EL (cell line): Measurements from ENCODE around the gene ANKS1B.

Source experiments
- DNase-seq: peaks from one replicate; pipeline ENCODE4 v3.0.0-alpha.2; 2016

Gene ANKS1B

GRCh38 chr12:98793121-98793520 lies 1191.6 kb downstream of the ANKS1B start:
- DNase-seq = no peak

- no peak for DNase-seq
These were observed 1193.3 kb downstream of the ANKS1B start for GRCh38 chr12:98791406-98791805.

- DNase-seq = no peak
These were observed 1196.3 kb downstream of the ANKS1B start for GRCh38 chr12:98788396-98788795.

GRCh38 chr12:98786653-98787052 lies 1198.1 kb downstream of the ANKS1B start:
- no peak for DNase-seq

- DNase-seq = no peak
These were observed 1201.3 kb downstream of the ANKS1B start for GRCh38 chr12:98783420-98783819.

- no peak for DNase-seq
These were observed 1204.5 kb downstream of the ANKS1B start for GRCh38 chr12:98780261-98780660.

- no peak for DNase-seq
These were observed 1211.9 kb downstream of the ANKS1B start for GRCh38 chr12:98772818-98773217.

- no peak for DNase-seq
These were observed 1212.7 kb downstream of the ANKS1B start for GRCh38 chr12:98771811-98772752.

- no peak for DNase-seq
These were observed 1214.5 kb downstream of the ANKS1B start for GRCh38 chr12:98770230-98770629.

GRCh38 chr12:98769068-98769467 lies 1215.7 kb downstream of the ANKS1B start:
- no peak for DNase-seq

- no peak for DNase-seq
These were observed 1217.5 kb downstream of the ANKS1B start for GRCh38 chr12:98767248-98767647.

GRCh38 chr12:98763656-98764055 lies 1221.1 kb downstream of the ANKS1B start:
- no peak for DNase-seq

GRCh38 chr12:98758331-98758730 lies 1226.4 kb downstream of the ANKS1B start:
- DNase-seq = peak; percentile 47

- no peak for DNase-seq
These were observed 1227.3 kb downstream of the ANKS1B start for GRCh38 chr12:98757455-98757854.

- DNase-seq = peak; percentile 84
These were observed 1228.9 kb downstream of the ANKS1B start for GRCh38 chr12:98755855-98756254.

GRCh38 chr12:98754095-98754494 lies 1230.6 kb downstream of the ANKS1B start:
- DNase-seq = peak; percentile 83

GRCh38 chr12:98752726-98753125 lies 1232.0 kb downstream of the ANKS1B start:
- peak; percentile 55 for DNase-seq

GRCh38 chr12:98751580-98752115 lies 1233.1 kb downstream of the ANKS1B start:
- no peak for DNase-seq

- no peak for DNase-seq
These were observed 1234.2 kb downstream of the ANKS1B start for GRCh38 chr12:98750511-98750910.

- DNase-seq = no peak
These were observed 1236.3 kb downstream of the ANKS1B start for GRCh38 chr12:98748463-98748862.

- peak; percentile 13 for DNase-seq
These were observed 1239.0 kb downstream of the ANKS1B start for GRCh38 chr12:98745578-98746391.

GRCh38 chr12:98744680-98745079 lies 1240.1 kb downstream of the ANKS1B start:
- DNase-seq = no peak

GRCh38 chr12:98743362-98743953 lies 1241.3 kb downstream of the ANKS1B start:
- DNase-seq = no peak
